ENCODE results near the gene SLF2.

- TF ChIP-seq CTCF (IDR thresholded peaks at IDR 0.05; ENCODE audit: low read depth, low read length, missing input control) (no peak), GABPA (IDR thresholded peaks at IDR 0.05 in 1 of 2, conservative IDR thresholded peaks at IDR 0.05 in 1 of 2) (no peak), MAX (IDR thresholded peaks at IDR 0.05) (no peak), REST (IDR thresholded peaks at IDR 0.05) (no peak), ZBTB33 (IDR thresholded peaks at IDR 0.05) (no peak), SP1 (IDR thresholded peaks at IDR 0.05) (no peak), FOXA2 (IDR thresholded peaks at IDR 0.05) (no peak), RAD21 (IDR thresholded peaks at IDR 0.05) (no peak), JUND (IDR thresholded peaks at IDR 0.05) (no peak), NR2F2 (IDR thresholded peaks at IDR 0.05) (no peak), HNF4A (conservative IDR thresholded peaks at IDR 0.05) (no peak), EGR1 (IDR thresholded peaks at IDR 0.05; ENCODE audit: low read depth in 2 of 2) (no peak)
Observed at GRCh38 chr10:100882671-100883311, 30.0 kb upstream of the SLF2 start.

All from liver (tissue), 3 donors.